Thoracic aorta (tissue), 2 donors: ENCODE results near the gene DCLK3. TPM values are rescaled to one million over a fixed set of nuclear protein-coding genes. Genes with fewer than 3 reads are reported as not detected.

Experiments
- ATAC-seq: fragments of 150-250 bp; one replicate; pipeline ENCODE4 v1.8.0; 2017; ENCODE audit warnings: low read depth; ENCODE audit not compliant: insufficient number of reproducible peaks, low FRiP score
- DNase-seq: peaks from one replicate; pipeline ENCODE4 v3.0.0-alpha.2; 2020; ENCODE audit warnings: low spot score
- H3K27ac ChIP-seq, 2 donors: fragments of 200-600 bp; sonication (generic); 1 replicate in 1 of 2; 2 replicates in 1 of 2; pipeline ENCODE4 v1.5.1; 2016; ENCODE audit warnings: mild to moderate bottlenecking in 2 of 2, moderate library complexity in 2 of 2
- H3K27me3 ChIP-seq: fragments of 200-600 bp; sonication (generic); replicated peaks from 2 replicates; pipeline ENCODE4 v1.6.0; 2016; ENCODE audit warnings: mild to moderate bottlenecking; ENCODE audit not compliant: insufficient read depth
- H3K36me3 ChIP-seq: fragments of 200-600 bp; sonication (generic); one replicate; pipeline ENCODE4 v1.5.1; 2016
- H3K4me1 ChIP-seq, 2 donors: fragments of 200-600 bp; sonication (generic); 1 replicate in 1 of 2; 2 replicates in 1 of 2; pipeline versions ENCODE4 v1.5.1 to v1.6.0; 2016; ENCODE audit warnings: low read depth in 2 of 2, mild to moderate bottlenecking in 1 of 2; ENCODE audit not compliant: control insufficient read depth in 1 of 2
- H3K4me3 ChIP-seq: fragments of 200-600 bp; sonication (generic); 2 replicates; pipeline ENCODE4 v1.5.1; 2016; ENCODE audit warnings: mild to moderate bottlenecking
- H3K9me3 ChIP-seq: fragments of 200-600 bp; sonication (generic); 2 replicates; pipeline ENCODE4 v1.5.1; 2016
- CTCF ChIP-seq: fragments of 200-600 bp; sonication (generic); IDR thresholded peaks from one replicate; pipeline ENCODE4 v1.5.1; 2019; ENCODE audit warnings: antibody characterized with exemption
- total RNA-seq, 2 donors: library from RNA; depleted of rRNA; stranded (reverse); fragments of >200 nt; gene quantifications; one replicate each; pipeline versions ENCODE4 v1.1.0 to v1.2.3, GENCODE V29; 2016

The DCLK3 gene
- total RNA-seq, 2 donors from 2014 or later, result 0.14 TPM; not detected in 1

GRCh38 chr3:36704280-36704679 is 60.1 kb downstream of the DCLK3 start:
- no peaks in the 10 kb centered on the region for H3K4me1 ChIP-seq
- H3K4me3 ChIP-seq, result no peak overlapping the region
- no peak for TF ChIP-seq CTCF
- DNase-seq (no peak), ATAC-seq (no peak)
- no peak overlapping the region for H3K27ac ChIP-seq
- no peaks in the 10 kb centered on the region for H3K9me3 ChIP-seq
- no peaks in the 10 kb centered on the region for H3K36me3 ChIP-seq
- no peaks in the 10 kb centered on the region for H3K27me3 ChIP-seq

- DNase-seq, result no peak
- no peaks in the 10 kb centered on the region for H3K4me1 ChIP-seq
These were observed 63.1 kb downstream of the DCLK3 start for GRCh38 chr3:36701249-36701572.

GRCh38 chr3:36700537-36701248 is 63.7 kb downstream of the DCLK3 start:
- no peaks in the 10 kb centered on the region for H3K36me3 ChIP-seq
- H3K4me3 ChIP-seq, result no peak overlapping the region
- DNase-seq (no peak), ATAC-seq (no peak)
- H3K27me3 ChIP-seq, result no peaks in the 10 kb centered on the region
- TF ChIP-seq CTCF, result peak; percentile 70
- no peaks in the 10 kb centered on the region for H3K4me1 ChIP-seq
- no peaks in the 10 kb centered on the region for H3K9me3 ChIP-seq
- no peak overlapping the region for H3K27ac ChIP-seq

More at GRCh38 chr3:36701249-36701572, 63.1 kb downstream of the DCLK3 start:
- no peak for TF ChIP-seq CTCF
- ATAC-seq, result no peak
- Histone ChIP-seq H3K36me3 (no peaks in the 10 kb centered on the region), H3K4me3 (no peak overlapping the region), H3K27me3 (no peaks in the 10 kb centered on the region), H3K9me3 (no peaks in the 10 kb centered on the region), H3K27ac (no peak overlapping the region)

GRCh38 chr3:36698314-36698713 is 66.0 kb downstream of the DCLK3 start:
- H3K36me3 ChIP-seq, result no peaks in the 10 kb centered on the region
- H3K4me3 ChIP-seq, result no peak overlapping the region
- H3K9me3 ChIP-seq, result peaks cover 1% of the 10 kb centered on the region
- H3K27ac ChIP-seq, result no peak overlapping the region
- no peak for TF ChIP-seq CTCF
- H3K4me1 ChIP-seq, result no peaks in the 10 kb centered on the region
- H3K27me3 ChIP-seq, result no peaks in the 10 kb centered on the region
- DNase-seq (no peak), ATAC-seq (no peak)

- ATAC-seq (no peak), DNase-seq (no peak)
- Histone ChIP-seq H3K4me3 (no peak overlapping the region), H3K4me1 (no peaks in the 10 kb centered on the region), H3K9me3 (peaks cover 2% of the 10 kb centered on the region), H3K36me3 (no peaks in the 10 kb centered on the region), H3K27ac (no peak overlapping the region), H3K27me3 (no peaks in the 10 kb centered on the region)
- no peak for TF ChIP-seq CTCF
These were observed 66.9 kb downstream of the DCLK3 start for GRCh38 chr3:36697229-36698001.
